Chondrocyte (in vitro differentiated cells): ENCODE results near the gene SPTBN1. TPM values are rescaled to one million over a fixed set of nuclear protein-coding genes. Genes with fewer than 3 reads are reported as not detected.
A peak's percentile ranks its signal among the peaks of the same experiment; 100 is the strongest.

ENCODE experiments used
- DNase-seq: peaks from one replicate; pipeline ENCODE4 v3.0.0; 2021; ENCODE audit warnings: mixed read lengths, low spot score
- H3K27ac Mint-ChIP-seq: one replicate; pipeline ENCODE4 v1.8.0; 2021; ENCODE audit warnings: mild to moderate bottlenecking, moderate library complexity, mixed read lengths; ENCODE audit not compliant: unreplicated experiment
- H3K27me3 Mint-ChIP-seq: 2 replicates; pipeline ENCODE4 v1.8.0; 2021; ENCODE audit warnings: low read depth, mixed read lengths
- H3K36me3 Mint-ChIP-seq: 2 replicates; pipeline ENCODE4 v1.8.0; 2021; ENCODE audit warnings: low read depth, mixed read lengths
- H3K4me1 Mint-ChIP-seq: 2 replicates; pipeline ENCODE4 v1.8.0; 2021; ENCODE audit warnings: low read depth, mild to moderate bottlenecking, mixed read lengths
- H3K4me3 Mint-ChIP-seq: one replicate; pipeline ENCODE4 v1.8.0; 2021; ENCODE audit warnings: mild to moderate bottlenecking, moderate library complexity, mixed read lengths; ENCODE audit not compliant: unreplicated experiment
- H3K9me3 Mint-ChIP-seq: 2 replicates; pipeline ENCODE4 v1.8.0; 2021; ENCODE audit warnings: low read depth, mixed read lengths
- CTCF ChIP-seq: fragments of 200-600 bp; sonication (generic); IDR thresholded peaks from 2 replicates; pipeline ENCODE4 v1.5.0; 2021; ENCODE audit warnings: antibody characterized with exemption, mild to moderate bottlenecking, moderate library complexity
- total RNA-seq: library from RNA; stranded (reverse); gene quantifications from 3 replicates; pipeline ENCODE4 v1.2.1, GENCODE V29; 2021

Gene SPTBN1
- total RNA-seq, 1 donor from 2014 or later = 297 TPM

- Mint-ChIP-seq H3K4me1 (peaks cover 8% of the 10 kb centered on the region), H3K9me3 (no peaks in the 10 kb centered on the region), H3K27ac (no peak overlapping the region), H3K27me3 (no peaks in the 10 kb centered on the region), H3K4me3 (no peak overlapping the region), H3K36me3 (peaks cover 72% of the 10 kb centered on the region)
- no peak for TF ChIP-seq CTCF
- DNase-seq = no peak
These were observed 171.8 kb downstream of the SPTBN1 start for GRCh38 chr2:54627973-54628372.

DNA sequence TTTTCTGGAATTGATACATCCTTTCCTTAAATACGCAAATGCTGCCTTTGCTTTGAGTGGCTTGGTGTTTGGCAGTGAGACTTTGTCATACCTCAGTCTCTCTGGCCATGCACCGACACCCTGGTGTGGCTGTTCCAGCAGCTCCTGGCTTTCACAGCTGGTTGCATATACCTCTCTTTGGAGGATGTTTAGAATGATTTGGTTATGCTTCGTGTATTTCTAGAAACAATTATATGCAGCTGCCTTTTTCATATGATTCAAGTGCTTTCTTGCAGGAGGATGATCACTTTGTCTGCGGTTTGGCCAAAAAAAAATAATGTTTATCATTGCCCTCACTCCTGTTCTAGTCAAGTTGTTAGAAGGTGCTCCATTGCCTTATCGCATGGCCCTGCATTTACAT is 172.3 kb downstream of the SPTBN1 start:
- Mint-ChIP-seq H3K36me3 (peaks cover 72% of the 10 kb centered on the region), H3K27me3 (no peaks in the 10 kb centered on the region), H3K9me3 (no peaks in the 10 kb centered on the region), H3K4me3 (no peak overlapping the region), H3K27ac (no peak overlapping the region), H3K4me1 (peaks cover 12% of the 10 kb centered on the region)
- DNase-seq = no peak
- TF ChIP-seq CTCF = no peak

- Mint-ChIP-seq H3K9me3 (no peaks in the 10 kb centered on the region), H3K4me1 (peaks cover 17% of the 10 kb centered on the region), H3K4me3 (no peak overlapping the region), H3K27ac (no peak overlapping the region), H3K27me3 (no peaks in the 10 kb centered on the region), H3K36me3 (peaks cover 67% of the 10 kb centered on the region)
- no peak for DNase-seq
- TF ChIP-seq CTCF = no peak
These were observed 172.8 kb downstream of the SPTBN1 start for GRCh38 chr2:54628957-54629356.

GRCh38 chr2:54629390-54629789 is 173.3 kb downstream of the SPTBN1 start:
- Mint-ChIP-seq H3K27me3 (no peaks in the 10 kb centered on the region), H3K9me3 (no peaks in the 10 kb centered on the region), H3K27ac (no peak overlapping the region), H3K36me3 (peaks cover 65% of the 10 kb centered on the region), H3K4me3 (no peak overlapping the region), H3K4me1 (peaks cover 22% of the 10 kb centered on the region)
- no peak for TF ChIP-seq CTCF
- no peak for DNase-seq

- H3K27ac Mint-ChIP-seq = peak overlapping the region; percentile 51
- peaks cover 60% of the 10 kb centered on the region for H3K36me3 Mint-ChIP-seq
- H3K4me3 Mint-ChIP-seq = no peak overlapping the region
- no peaks in the 10 kb centered on the region for H3K9me3 Mint-ChIP-seq
- H3K27me3 Mint-ChIP-seq = no peaks in the 10 kb centered on the region
- no peak for DNase-seq
- peaks cover 30% of the 10 kb centered on the region for H3K4me1 Mint-ChIP-seq
- TF ChIP-seq CTCF = no peak
These were observed 174.1 kb downstream of the SPTBN1 start for GRCh38 chr2:54629914-54630857.
